Measurements from ENCODE around the gene AGPS. TPM values are rescaled to one million over a fixed set of nuclear protein-coding genes. Genes with fewer than 3 reads are reported as not detected.

The AGPS gene
- total RNA-seq, 1 donor from 2014 or later = 43.9 TPM

GRCh38 chr2:177397481-177398289 lies 5.1 kb downstream of the AGPS start:
- Mint-ChIP-seq H3K36me3 (peaks cover 2% of the 10 kb centered on the region), H3K9me3 (no peaks in the 10 kb centered on the region), H3K4me1 (peaks cover 54% of the 10 kb centered on the region), H3K27me3 (ENCODE audit: low read depth) (no peaks in the 10 kb centered on the region), H3K27ac (peak overlapping the region; percentile 76), H3K4me3 (no peak overlapping the region)
- TF ChIP-seq CTCF (IDR thresholded peaks at IDR 0.05; ENCODE audit: unreplicated experiment) = no peak
- no peak for DNase-seq (ENCODE audit: low spot score in 2 of 2, unreplicated experiment in 2 of 2)

GRCh38 chr2:177398290-177398683 lies 5.7 kb downstream of the AGPS start:
- no peak overlapping the region for H3K4me3 Mint-ChIP-seq
- H3K9me3 Mint-ChIP-seq = no peaks in the 10 kb centered on the region
- no peak overlapping the region for H3K27ac Mint-ChIP-seq
- no peaks in the 10 kb centered on the region for H3K27me3 Mint-ChIP-seq (ENCODE audit: low read depth)
- DNase-seq (ENCODE audit: low spot score in 2 of 2, unreplicated experiment in 2 of 2) = no peak
- peaks cover 49% of the 10 kb centered on the region for H3K4me1 Mint-ChIP-seq
- peaks cover 2% of the 10 kb centered on the region for H3K36me3 Mint-ChIP-seq
- TF ChIP-seq CTCF (IDR thresholded peaks at IDR 0.05; ENCODE audit: unreplicated experiment) = no peak

- Mint-ChIP-seq H3K4me3 (no peak overlapping the region), H3K27me3 (ENCODE audit: low read depth) (no peaks in the 10 kb centered on the region), H3K36me3 (peaks cover 2% of the 10 kb centered on the region), H3K4me1 (peaks cover 44% of the 10 kb centered on the region), H3K27ac (no peak overlapping the region), H3K9me3 (no peaks in the 10 kb centered on the region)
- no peak for DNase-seq (ENCODE audit: low spot score in 2 of 2, unreplicated experiment in 2 of 2)
- TF ChIP-seq CTCF (IDR thresholded peaks at IDR 0.05; ENCODE audit: unreplicated experiment) = no peak
Measured at GRCh38 chr2:177398791-177399190, 6.2 kb downstream of the AGPS start.

- H3K27ac Mint-ChIP-seq = no peak overlapping the region
- H3K36me3 Mint-ChIP-seq = peaks cover 2% of the 10 kb centered on the region
- no peak overlapping the region for H3K4me3 Mint-ChIP-seq
- DNase-seq (ENCODE audit: low spot score in 2 of 2, unreplicated experiment in 2 of 2) = no peak
- no peaks in the 10 kb centered on the region for H3K9me3 Mint-ChIP-seq
- no peaks in the 10 kb centered on the region for H3K27me3 Mint-ChIP-seq (ENCODE audit: low read depth)
- H3K4me1 Mint-ChIP-seq = peaks cover 43% of the 10 kb centered on the region
- no peak for TF ChIP-seq CTCF (IDR thresholded peaks at IDR 0.05; ENCODE audit: unreplicated experiment)
Measured at GRCh38 chr2:177399376-177399775, 6.8 kb downstream of the AGPS start.

- Mint-ChIP-seq H3K9me3 (no peaks in the 10 kb centered on the region), H3K4me3 (no peak overlapping the region), H3K27ac (no peak overlapping the region), H3K4me1 (peaks cover 39% of the 10 kb centered on the region), H3K27me3 (ENCODE audit: low read depth) (no peaks in the 10 kb centered on the region), H3K36me3 (peaks cover 2% of the 10 kb centered on the region)
- DNase-seq (ENCODE audit: low spot score in 2 of 2, unreplicated experiment in 2 of 2) = no peak
- no peak for TF ChIP-seq CTCF (IDR thresholded peaks at IDR 0.05; ENCODE audit: unreplicated experiment)
Measured at GRCh38 chr2:177400337-177400923, 7.9 kb downstream of the AGPS start.

Data from mesothelial cell of epicardium (in vitro differentiated cells).